GM23248 (cell line): Measurements from ENCODE around the gene PRH2.

Experiments used
- EZH2 ChIP-seq: fragments of 200-600 bp; sonication (generic); IDR thresholded peaks from 2 replicates; pipeline ENCODE4 v1.6.1; 2018; ENCODE audit warnings: antibody characterized with exemption, mild to moderate bottlenecking; ENCODE audit not compliant: insufficient read depth, poor library complexity, severe bottlenecking
- EZH2phosphoT487 ChIP-seq: fragments of 200-600 bp; sonication (generic); IDR thresholded peaks from 2 replicates; pipeline ENCODE4 v1.6.1; 2018; ENCODE audit warnings: antibody characterized with exemption, moderate library complexity, mild to moderate bottlenecking, low read depth; ENCODE audit not compliant: insufficient read depth

DNA sequence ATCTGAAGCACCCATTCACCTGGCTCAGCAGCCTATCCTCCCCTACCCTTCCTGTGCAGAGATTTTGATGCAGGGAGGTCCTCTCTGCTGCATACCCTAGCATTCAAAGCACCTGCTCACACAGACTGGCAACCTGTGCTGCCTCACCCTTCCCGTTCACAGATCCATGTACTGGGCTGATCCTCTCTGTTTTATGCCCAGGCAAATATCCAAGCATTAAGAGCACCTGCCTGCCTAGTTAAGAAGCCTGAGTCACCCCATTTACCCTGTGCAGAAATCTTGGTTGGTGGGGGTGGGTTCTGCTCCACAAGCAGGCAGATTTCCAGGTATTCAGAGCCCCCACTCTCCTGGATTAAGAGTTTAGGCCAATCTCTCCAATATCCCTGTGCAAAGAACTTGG, 28.1 kb upstream of the PRH2 start:
- TF ChIP-seq EZH2 (no peak), EZH2phosphoT487 (no peak)
